WI38 (cell line): ENCODE measurements around the gene PPIP5K2.
"Not testable (repeated sequence)": the region's sequence is repeated elsewhere in the genome, so short reads cannot be mapped to it uniquely, and the experiment has no call there.

ENCODE experiments used
- H3K4me3 ChIP-seq: 2 replicates; pipeline ENCODE4 v1.5.1; 2011; ENCODE audit warnings: low read depth, mild to moderate bottlenecking, control low read depth, low read length
- CTCF ChIP-seq: IDR thresholded peaks from 2 replicates; pipeline ENCODE4 v1.5.1; 2012; ENCODE audit warnings: low read depth, mild to moderate bottlenecking, control low read depth, low read length

Gene PPIP5K2

DNA sequence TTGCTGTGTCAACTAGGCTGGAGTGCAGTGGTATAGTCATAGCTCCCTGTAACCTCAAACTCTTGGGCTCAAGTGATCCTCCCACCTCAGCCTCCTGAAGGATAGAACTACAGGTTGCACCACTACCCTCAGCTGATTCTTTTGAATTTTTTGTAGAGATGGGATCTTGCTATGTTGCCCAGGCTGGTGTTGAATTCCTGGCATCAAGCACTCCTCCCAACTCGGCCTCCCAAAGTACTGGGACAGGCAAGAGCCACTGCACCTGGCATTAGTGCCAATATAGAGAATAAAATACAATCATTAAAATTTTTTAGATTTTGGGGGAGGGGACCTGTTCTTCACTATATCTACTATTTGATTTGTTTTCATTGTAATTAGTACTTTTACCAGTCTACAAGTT, 15.4 kb downstream of the PPIP5K2 start:
- no peak overlapping the region for H3K4me3 ChIP-seq
- no peak for TF ChIP-seq CTCF

DNA sequence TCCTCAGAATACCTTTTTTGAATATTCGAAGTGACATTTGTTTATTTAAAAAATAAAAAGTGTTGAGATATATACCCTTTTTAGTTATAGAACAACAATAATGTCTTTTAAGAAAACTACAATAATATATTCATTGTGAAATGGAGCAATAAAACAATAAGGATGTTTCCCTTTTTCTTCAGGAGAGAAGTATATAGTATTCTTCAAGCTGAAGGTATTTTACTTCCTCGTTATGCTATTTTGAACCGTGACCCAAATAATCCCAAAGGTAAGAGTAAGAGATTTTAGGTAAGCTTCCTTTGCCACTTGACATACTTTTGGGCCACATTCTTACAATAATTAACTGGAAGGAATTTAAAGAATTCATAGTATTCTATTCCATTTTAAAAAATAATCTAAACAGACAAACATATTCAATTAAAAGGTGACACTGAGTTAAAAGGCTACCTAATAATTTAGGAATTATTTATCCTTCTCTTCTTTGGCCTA, 18.1 kb downstream of the PPIP5K2 start:
- no peak for TF ChIP-seq CTCF
- H3K4me3 ChIP-seq: no peak overlapping the region

DNA sequence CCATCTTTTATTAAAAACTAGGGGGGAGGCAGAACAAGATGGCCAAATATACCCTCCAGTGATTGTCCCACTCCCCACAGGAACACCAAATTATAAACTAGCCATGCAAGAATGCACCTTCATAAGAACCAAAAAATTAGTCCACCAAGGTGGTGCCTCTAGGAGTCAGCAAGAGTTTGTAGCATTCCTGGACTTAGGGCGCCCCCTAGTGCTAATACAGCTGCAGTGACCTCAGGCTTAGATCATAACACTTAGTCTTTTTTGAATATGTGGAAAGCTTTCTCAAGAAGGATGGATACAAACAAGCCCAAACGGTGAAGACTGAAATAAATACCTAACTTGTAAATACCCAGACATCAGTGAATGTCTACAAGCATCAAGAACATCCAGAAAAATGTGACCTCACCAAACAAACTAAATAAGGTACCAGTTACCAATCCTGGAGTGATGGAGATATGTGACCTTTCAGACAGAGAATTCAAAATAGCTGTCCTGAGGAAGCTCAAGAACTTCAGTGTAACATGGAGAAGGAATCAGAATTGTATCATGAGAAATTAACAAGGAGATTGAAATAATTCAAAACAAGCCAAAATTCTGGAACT, 19.3 kb downstream of the PPIP5K2 start:
- peak; percentile 85 for TF ChIP-seq CTCF
- no peak overlapping the region for H3K4me3 ChIP-seq

DNA sequence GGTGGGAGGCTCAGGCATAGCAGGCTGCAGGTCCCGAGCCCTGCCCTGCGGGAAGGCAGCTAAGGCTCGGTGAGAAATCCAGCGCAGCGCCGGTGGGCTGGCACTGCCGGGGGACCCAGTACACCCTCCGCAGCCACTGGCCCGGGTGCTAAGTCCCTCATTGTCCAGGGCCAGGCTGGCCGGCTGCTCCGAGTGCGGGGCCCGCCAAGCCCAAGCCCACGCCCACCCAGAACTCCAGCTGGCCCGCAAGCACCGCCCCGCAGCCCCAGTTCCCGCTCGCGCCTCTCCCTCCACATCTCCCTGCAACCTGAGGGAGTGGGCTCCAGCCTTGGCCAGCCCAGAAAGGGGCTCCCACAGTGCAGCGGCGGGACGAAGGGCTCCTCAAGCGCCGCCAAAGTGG, 22.0 kb downstream of the PPIP5K2 start:
- not testable (repeated sequence) for H3K4me3 ChIP-seq

DNA sequence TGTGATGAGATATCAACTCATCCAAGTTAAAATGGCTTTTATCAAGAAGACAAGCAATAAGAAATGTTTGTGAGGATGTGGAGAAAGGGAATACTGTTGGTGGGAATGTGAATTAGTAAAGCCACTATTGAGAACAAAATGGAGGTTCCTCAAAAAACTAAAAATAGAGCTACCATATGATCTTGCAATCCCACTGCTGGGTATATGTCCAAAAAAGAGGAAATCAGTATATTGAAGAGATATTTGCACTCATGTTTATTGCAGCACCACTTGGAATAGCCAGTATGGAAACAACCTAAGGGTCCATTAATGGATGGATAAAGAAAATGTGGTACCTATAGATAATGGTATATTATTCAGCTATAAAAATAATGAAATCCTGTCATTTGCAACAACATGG, 25.1 kb downstream of the PPIP5K2 start:
- no peak for TF ChIP-seq CTCF
- H3K4me3 ChIP-seq: no peak overlapping the region

GRCh38 chr5:103148213-103148612, 28.1 kb downstream of the PPIP5K2 start:
- no peak overlapping the region for H3K4me3 ChIP-seq
- TF ChIP-seq CTCF: no peak

GRCh38 chr5:103151156-103151555, 31.1 kb downstream of the PPIP5K2 start:
- TF ChIP-seq CTCF: no peak
- no peak overlapping the region for H3K4me3 ChIP-seq

- H3K4me3 ChIP-seq: no peak overlapping the region
- TF ChIP-seq CTCF: no peak
These were observed 46.6 kb downstream of the PPIP5K2 start for GRCh38 chr5:103166706-103167105.
